Activated CD8-positive, alpha-beta T cell treated with anti-CD3 and anti-CD28 coated beads for 36 hours (primary cell): ENCODE data around the gene THAP7. TPM values are rescaled to one million over a fixed set of nuclear protein-coding genes. Genes with fewer than 3 reads are reported as not detected.

ENCODE experiments used
- ATAC-seq: fragments of 200-7000 bp; cut with Tn5 transposase; one replicate; pipeline ENCODE4 v1.10.0; 2021; ENCODE audit warnings: mild to moderate bottlenecking, moderate library complexity
- CTCF ChIA-PET: fragments of 350-600 bp; sonication (Branson Sonifier 250); formaldehyde crosslinking; loops from one replicate; lab custom pipeline; 2021; ENCODE audit warnings: antibody characterized with exemption; lab: Charles Lee
- POLR2A ChIA-PET: fragments of 350-600 bp; sonication (Branson Sonifier 250); formaldehyde crosslinking; loops from one replicate; lab custom pipeline; 2021; ENCODE audit warnings: antibody characterized with exemption; lab: Charles Lee
- DNase-seq: peaks from one replicate; pipeline ENCODE4 v3.0.0-alpha.2; 2020
- H3K27ac Mint-ChIP-seq: one replicate; pipeline ENCODE4 v1.8.0; 2021; ENCODE audit warnings: mild to moderate bottlenecking, mixed read lengths
- H3K27me3 Mint-ChIP-seq: one replicate; pipeline ENCODE4 v1.8.0; 2021; ENCODE audit warnings: mixed read lengths
- H3K36me3 Mint-ChIP-seq: one replicate; pipeline ENCODE4 v1.8.0; 2021; ENCODE audit warnings: low read depth, mixed read lengths
- H3K4me1 Mint-ChIP-seq: one replicate; pipeline ENCODE4 v1.8.0; 2021; ENCODE audit warnings: low read depth, mixed read lengths
- H3K4me3 Mint-ChIP-seq: one replicate; pipeline ENCODE4 v1.8.0; 2021; ENCODE audit warnings: mild to moderate bottlenecking, moderate library complexity, mixed read lengths
- H3K9me3 Mint-ChIP-seq: one replicate; pipeline ENCODE4 v1.8.0; 2021; ENCODE audit warnings: mixed read lengths
- intact Hi-C: fragments of 100-400 bp; cut with micrococcal nuclease; formaldehyde crosslinking; loops from one replicate; pipeline ENCODE4 v1.10.0; 2022
- total RNA-seq, 2 experiments: library from RNA; stranded (reverse); gene quantifications; one replicate each; pipeline ENCODE4 v1.2.3, GENCODE V29; 2021
- TF ChIP-seq, protein P1 (sequence below): fragments of 200-600 bp; IDR thresholded peaks from one replicate; pipeline ENCODE4 v1.8.0; 2022; ENCODE audit warnings: antibody characterized with exemption, mild to moderate bottlenecking

The THAP7 gene
- total RNA-seq, 2 experiments from 2014 or later: 23.7 to 23.8 TPM

DNA sequence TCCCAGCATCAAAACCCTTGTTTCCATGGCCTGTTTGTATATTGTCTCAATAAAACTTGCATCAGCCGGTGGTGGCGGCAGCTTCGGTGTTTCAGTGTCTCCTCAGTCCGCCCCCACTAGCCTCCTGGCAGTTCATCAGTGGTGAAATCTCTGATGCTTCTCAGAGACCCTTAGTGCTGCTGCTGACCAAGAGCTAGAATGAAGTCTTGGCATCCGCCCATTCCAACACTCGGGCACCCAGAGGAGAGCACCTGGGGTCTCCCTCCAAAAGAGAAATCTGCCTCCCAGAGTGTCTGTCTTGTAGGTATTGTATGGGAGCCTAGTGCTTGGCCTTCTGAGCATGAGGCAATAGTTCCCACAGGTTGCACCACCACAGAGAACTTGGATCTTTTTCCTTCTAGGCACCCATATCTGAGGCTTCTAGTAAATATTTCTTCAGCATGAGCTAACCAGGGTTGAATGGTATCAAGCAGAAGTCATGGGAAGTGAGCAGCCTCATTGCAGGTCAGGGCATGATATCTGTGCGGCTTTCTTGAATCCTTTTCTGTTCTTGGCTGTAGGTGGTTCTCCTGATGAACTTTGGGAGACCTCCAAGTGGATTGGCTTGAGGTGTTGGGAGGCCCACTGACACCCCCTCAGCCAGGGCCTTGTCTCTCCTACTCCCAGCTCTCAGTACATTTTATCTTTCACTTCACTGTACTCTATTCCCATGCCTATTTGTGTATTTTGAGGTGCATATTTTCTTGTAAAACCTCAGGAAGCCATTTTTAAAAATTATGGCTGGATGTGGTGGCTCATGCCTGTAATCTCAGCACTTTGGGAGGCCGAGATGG, 48.0 kb downstream of the THAP7 start:
- Mint-ChIP-seq H3K36me3 (peaks cover 18% of the 10 kb centered on the region), H3K9me3 (no peaks in the 10 kb centered on the region), H3K27me3 (peaks cover 17% of the 10 kb centered on the region), H3K27ac (peak overlapping the region; percentile 46), H3K4me1 (peaks cover 17% of the 10 kb centered on the region), H3K4me3 (no peak overlapping the region)
- TF ChIP-seq, protein P1, sequence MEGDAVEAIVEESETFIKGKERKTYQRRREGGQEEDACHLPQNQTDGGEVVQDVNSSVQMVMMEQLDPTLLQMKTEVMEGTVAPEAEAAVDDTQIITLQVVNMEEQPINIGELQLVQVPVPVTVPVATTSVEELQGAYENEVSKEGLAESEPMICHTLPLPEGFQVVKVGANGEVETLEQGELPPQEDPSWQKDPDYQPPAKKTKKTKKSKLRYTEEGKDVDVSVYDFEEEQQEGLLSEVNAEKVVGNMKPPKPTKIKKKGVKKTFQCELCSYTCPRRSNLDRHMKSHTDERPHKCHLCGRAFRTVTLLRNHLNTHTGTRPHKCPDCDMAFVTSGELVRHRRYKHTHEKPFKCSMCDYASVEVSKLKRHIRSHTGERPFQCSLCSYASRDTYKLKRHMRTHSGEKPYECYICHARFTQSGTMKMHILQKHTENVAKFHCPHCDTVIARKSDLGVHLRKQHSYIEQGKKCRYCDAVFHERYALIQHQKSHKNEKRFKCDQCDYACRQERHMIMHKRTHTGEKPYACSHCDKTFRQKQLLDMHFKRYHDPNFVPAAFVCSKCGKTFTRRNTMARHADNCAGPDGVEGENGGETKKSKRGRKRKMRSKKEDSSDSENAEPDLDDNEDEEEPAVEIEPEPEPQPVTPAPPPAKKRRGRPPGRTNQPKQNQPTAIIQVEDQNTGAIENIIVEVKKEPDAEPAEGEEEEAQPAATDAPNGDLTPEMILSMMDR: no peak
- ChIA-PET POLR2A (interaction anchor here (0.5 kb wide), 1 partner anchor 76 kb away, joined by 3 read pairs; no protein-coding TSS in a partner anchor), CTCF (interaction anchor here (1.1 to 1.5 kb wide), 2 partner anchors 8 to 13 kb away, joined by 3 to 4 read pairs; no protein-coding TSS in a partner anchor)
- ATAC-seq (no peak), DNase-seq (no peak)
- intact Hi-C loops: no loop called here

DNA sequence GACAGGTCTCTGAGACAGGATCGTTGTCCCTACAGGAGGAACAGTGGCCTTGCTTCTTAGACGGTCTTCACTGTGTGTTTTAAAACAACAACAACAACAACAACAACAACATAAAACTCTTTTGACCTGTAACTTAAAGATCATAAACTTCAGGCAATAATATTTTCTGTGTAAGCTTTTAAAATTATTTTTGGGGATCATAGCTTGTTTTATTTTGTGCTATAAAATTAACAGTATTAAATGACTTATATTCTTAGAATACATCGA, 48.6 kb downstream of the THAP7 start:
- no peak for DNase-seq
- Mint-ChIP-seq H3K4me1 (peaks cover 23% of the 10 kb centered on the region), H3K9me3 (no peaks in the 10 kb centered on the region), H3K4me3 (no peak overlapping the region), H3K36me3 (peaks cover 20% of the 10 kb centered on the region), H3K27me3 (peaks cover 17% of the 10 kb centered on the region), H3K27ac (no peak overlapping the region)
- intact Hi-C loops: no loop called here
- ATAC-seq: no peak
- POLR2A ChIA-PET: interaction anchor here (0.5 kb wide), 1 partner anchor 76 kb away, joined by 3 read pairs; no protein-coding TSS in a partner anchor
- CTCF ChIA-PET: interaction anchor here (1.1 to 1.5 kb wide), 2 partner anchors 8 to 12 kb away, joined by 3 to 4 read pairs; no protein-coding TSS in a partner anchor
- TF ChIP-seq, protein P1: no peak

DNA sequence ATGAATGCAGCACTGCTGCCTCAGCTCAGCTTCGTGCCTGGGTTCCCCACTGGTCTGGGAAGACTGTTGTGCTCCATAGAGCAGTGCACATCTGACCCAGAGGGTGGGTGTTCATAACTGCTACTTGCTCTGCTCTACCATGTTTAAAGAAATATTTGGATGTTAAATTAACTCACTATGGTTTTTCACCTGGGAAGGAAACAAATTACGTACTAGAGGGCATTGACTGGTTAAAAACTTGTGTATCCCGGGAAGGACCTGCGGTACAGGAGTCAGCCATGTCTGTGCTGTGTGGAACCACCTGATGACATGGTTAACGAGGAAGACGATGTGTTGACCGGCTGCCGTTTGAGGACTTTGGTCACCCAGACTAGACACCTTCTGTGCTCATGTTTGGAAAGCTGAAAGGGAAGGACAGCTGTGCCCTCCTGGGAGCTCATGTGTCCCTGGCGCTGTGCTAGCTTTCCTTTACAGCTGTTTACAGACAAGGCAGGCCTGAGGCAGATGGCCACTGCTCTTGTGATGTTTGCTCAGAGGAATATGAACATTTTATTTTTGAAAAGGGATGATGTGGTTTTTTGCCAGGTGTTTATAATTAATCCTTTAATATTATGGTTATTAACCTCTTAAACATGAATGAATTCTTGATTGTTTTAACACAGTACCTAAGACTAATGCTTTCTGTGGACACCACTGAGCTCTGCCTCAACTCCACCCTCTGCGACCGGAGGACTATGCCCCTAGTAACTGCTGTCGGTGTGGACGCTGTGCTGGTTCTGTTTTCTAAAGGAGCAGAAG, 49.2 kb downstream of the THAP7 start:
- Mint-ChIP-seq H3K4me3 (no peak overlapping the region), H3K27ac (no peak overlapping the region), H3K9me3 (no peaks in the 10 kb centered on the region), H3K27me3 (peaks cover 11% of the 10 kb centered on the region), H3K36me3 (peaks cover 20% of the 10 kb centered on the region), H3K4me1 (peaks cover 24% of the 10 kb centered on the region)
- no peak for DNase-seq
- intact Hi-C loops: no loop called here
- TF ChIP-seq, protein P1: no peak
- no peak for ATAC-seq
- ChIA-PET CTCF (interaction anchor here (1.1 to 1.5 kb wide), 2 partner anchors 9 to 12 kb away, joined by 3 to 4 read pairs; no protein-coding TSS in a partner anchor), POLR2A (interaction anchor here (0.5 kb wide), 1 partner anchor 75 kb away, joined by 3 read pairs; no protein-coding TSS in a partner anchor)

DNA sequence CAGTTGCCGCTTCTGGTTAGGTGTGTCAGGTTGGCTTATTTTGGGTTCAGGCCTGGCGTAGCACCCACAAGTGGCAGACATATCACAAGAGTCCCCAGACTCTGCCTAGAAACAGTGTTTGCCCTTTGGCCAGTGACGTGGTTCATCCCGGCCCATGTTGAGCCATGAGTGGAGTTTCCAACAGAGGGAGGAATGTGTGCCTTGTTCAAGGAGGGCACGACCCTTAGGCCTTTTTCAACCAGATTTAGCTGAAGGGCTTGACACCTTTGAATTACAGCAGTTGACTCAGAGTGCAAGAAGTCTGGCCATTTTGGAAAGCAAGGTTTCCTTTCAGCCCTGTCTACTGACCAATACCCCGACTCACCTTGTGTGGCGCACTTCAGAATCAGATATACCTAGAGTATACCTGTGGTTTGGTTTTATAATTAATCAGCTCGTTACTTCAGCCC, 50.0 kb downstream of the THAP7 start:
- Mint-ChIP-seq H3K9me3 (no peaks in the 10 kb centered on the region), H3K27me3 (peaks cover 6% of the 10 kb centered on the region), H3K27ac (no peak overlapping the region), H3K36me3 (peaks cover 20% of the 10 kb centered on the region), H3K4me1 (peaks cover 20% of the 10 kb centered on the region), H3K4me3 (no peak overlapping the region)
- POLR2A ChIA-PET: no interaction called here
- CTCF ChIA-PET: no interaction called here
- TF ChIP-seq, protein P1: no peak
- ATAC-seq (no peak), DNase-seq (no peak)
- intact Hi-C loops: no loop called here
